K562 (cell line): ENCODE results near the gene GCSH. TPM values are rescaled to one million over a fixed set of nuclear protein-coding genes. Genes with fewer than 3 reads are reported as not detected.

Source experiments
- CBX2 ChIP-seq: fragments of 200-600 bp; sonication (generic); IDR thresholded peaks from one replicate; pipeline ENCODE4 v1.6.1; 2012; ENCODE audit warnings: mild to moderate bottlenecking, low read length, inconsistent platforms; ENCODE audit not compliant: insufficient read depth, poor library complexity, severe bottlenecking
- CCNT2 ChIP-seq: IDR thresholded peaks from 2 replicates; pipeline ENCODE4 v1.6.1; 2011; ENCODE audit warnings: borderline replicate concordance, low read depth, mild to moderate bottlenecking, moderate library complexity, mixed read lengths, low read length; ENCODE audit not compliant: insufficient read length; ENCODE audit errors: extremely low read depth
- ESRRA ChIP-seq: fragments of 450-650 bp; IDR thresholded peaks from 2 replicates; pipeline ENCODE4 v1.6.1; 2014; ENCODE audit warnings: low read depth, mild to moderate bottlenecking, moderate library complexity, borderline replicate concordance
- ETV1 ChIP-seq: fragments of 450-650 bp; conservative IDR thresholded peaks from 2 replicates; pipeline ENCODE4 v1.6.1; 2016; ENCODE audit warnings: missing genetic modification characterization, control low read depth, low read depth, missing compliant biosample characterization
- ETV6 ChIP-seq, 3 experiments: fragments of 150-350 bp in 1 of 3; sonication (generic) in 1 of 3; formaldehyde crosslinking in 1 of 3; IDR thresholded peaks; 2 replicates each; pipeline versions ENCODE4 v1.6.1 to v1.8.0; 2014 to 2022; ENCODE audit warnings: borderline replicate concordance in 2 of 3, low read depth in 2 of 3, antibody characterized with exemption in 1 of 3, low read length in 1 of 3, mild to moderate bottlenecking in 1 of 3, missing genetic modification reagents in 1 of 3
- FOXP1 ChIP-seq: sonication (generic); formaldehyde crosslinking; IDR thresholded peaks from 2 replicates; pipeline ENCODE4 v1.8.0; 2022; ENCODE audit warnings: mild to moderate bottlenecking, missing genetic modification reagents
- HNRNPK ChIP-seq: fragments of 200-400 bp; formaldehyde crosslinking; IDR thresholded peaks from one replicate; pipeline ENCODE4 v1.6.1; 2018; ENCODE audit warnings: mild to moderate bottlenecking, low read depth, low read length; ENCODE audit not compliant: poor library complexity, severe bottlenecking
- HNRNPLL ChIP-seq: fragments of 200-400 bp; formaldehyde crosslinking; IDR thresholded peaks from 2 replicates; pipeline ENCODE4 v1.6.1; 2017; ENCODE audit warnings: low read length, low read depth, mild to moderate bottlenecking; ENCODE audit not compliant: poor library complexity, severe bottlenecking
- HOXB6 ChIP-seq: fragments of 250-450 bp; sonication (Bioruptor Pico); IDR thresholded peaks from 2 replicates; pipeline ENCODE4 v1.5.1; 2022; ENCODE audit warnings: mild to moderate bottlenecking, borderline replicate concordance
- ILK ChIP-seq: fragments of 450-650 bp; IDR thresholded peaks from 2 replicates; pipeline ENCODE4 v1.6.1; 2016; ENCODE audit warnings: missing genetic modification characterization, low read depth, mild to moderate bottlenecking, missing compliant biosample characterization, moderate library complexity, borderline replicate concordance
- KLF16 ChIP-seq: IDR thresholded peaks from 2 replicates; pipeline ENCODE4 v1.6.1; 2016; ENCODE audit warnings: antibody characterized with exemption
- MAFG ChIP-seq: fragments of 450-650 bp; conservative IDR thresholded peaks from 2 replicates; pipeline ENCODE4 v1.6.1; 2016; ENCODE audit warnings: missing genetic modification characterization, missing compliant biosample characterization
- SMAD4 ChIP-seq: fragments of 250-450 bp; sonication (Bioruptor Pico); conservative IDR thresholded peaks from 2 replicates; pipeline ENCODE4 v1.8.0; 2021; ENCODE audit warnings: inconsistent platforms, mild to moderate bottlenecking, moderate library complexity
- TFAM ChIP-seq: fragments of 250-450 bp; sonication (Bioruptor Pico); conservative IDR thresholded peaks from 2 replicates; pipeline ENCODE4 v1.5.0; 2021; ENCODE audit warnings: mild to moderate bottlenecking, moderate library complexity
- U2AF2 ChIP-seq: fragments of 200-400 bp; formaldehyde crosslinking; optimal IDR thresholded peaks from 2 replicates; pipeline ENCODE3; 2017; ENCODE audit warnings: low read depth, mild to moderate bottlenecking, low read length
- YY1 ChIP-seq, 3 experiments: IDR thresholded peaks; 2 replicates each; pipeline ENCODE4 v1.6.1; 2011; ENCODE audit warnings: low read length in 2 of 3, mild to moderate bottlenecking in 2 of 3, moderate library complexity in 2 of 3, borderline replicate concordance in 1 of 3, control low read depth in 1 of 3, low read depth in 1 of 3; ENCODE audit not compliant: insufficient read depth in 3 of 3, insufficient replicate concordance in 2 of 3, control insufficient read depth in 1 of 3, insufficient read length in 1 of 3; ENCODE audit errors: extremely low read depth in 1 of 3
- ZNF165 ChIP-seq: fragments of 250-450 bp; sonication (Bioruptor Pico); IDR thresholded peaks from 2 replicates; pipeline ENCODE4 v1.4.0; 2020; ENCODE audit warnings: borderline replicate concordance
- ZNF282 ChIP-seq: sonication (generic); formaldehyde crosslinking; IDR thresholded peaks from 2 replicates; pipeline ENCODE4 v1.8.1; 2023; ENCODE audit warnings: missing genetic modification reagents
- ZNF316 ChIP-seq: fragments of 450-650 bp; IDR thresholded peaks from 2 replicates; pipeline ENCODE4 v1.6.1; 2016
- ZNF408 ChIP-seq: fragments of 250-450 bp; sonication (Bioruptor Pico); IDR thresholded peaks from 2 replicates; pipeline ENCODE4 v1.4.0; 2020; ENCODE audit warnings: low read depth, mild to moderate bottlenecking, moderate library complexity
- polyA plus RNA-seq, 8 experiments: library from polyadenylated mRNA; depleted of rRNA in 4 of 8; stranded (reverse) in 5 of 8; unstranded in 3 of 8; fragments of >200 nt; fragmentation: Nextera tagmentation in 2 of 8; fragmentation: Illumina TruSeq in 1 of 8; extraction: Ambion mirVana in 2 of 8; extraction: Trizol in 1 of 8; gene quantifications; 2 replicates each; pipeline versions ENCODE4 v1.2.1 to v1.2.3, GENCODE V29; 2011 to 2014; ENCODE audit warnings: inconsistent platforms in 1 of 8, missing spikeins in 1 of 8
- total RNA-seq, 7 experiments: library from RNA; depleted of rRNA in 6 of 7; stranded (reverse); fragments of >200 nt in 6 of 7; fragmentation: Illumina TruSeq in 2 of 7; extraction: Trizol in 2 of 7; gene quantifications; 2 replicates each; pipeline versions ENCODE4 v1.2.1 to v1.2.3, GENCODE V29; 2011 to 2021; ENCODE audit warnings: low replicate concordance in 1 of 7
- TF ChIP-seq, protein P1 (sequence below): fragments of 250-450 bp; sonication (Bioruptor Pico); IDR thresholded peaks from 2 replicates; pipeline ENCODE4 v1.8.0; 2021; ENCODE audit warnings: moderate library complexity, mild to moderate bottlenecking, inconsistent platforms
- TF ChIP-seq, protein P2 (sequence below): fragments of 250-450 bp; sonication (Bioruptor Pico); IDR thresholded peaks from 2 replicates; pipeline ENCODE4 v1.5.0; 2020; ENCODE audit warnings: mild to moderate bottlenecking, borderline replicate concordance
- TF ChIP-seq, protein P3 (sequence below): fragments of 250-450 bp; sonication (Bioruptor Pico); IDR thresholded peaks from 2 replicates; pipeline ENCODE4 v1.4.0; 2020

The GCSH gene
- total and polyA plus RNA-seq, 9 of the 15 experiments (the other 6 are each of a cell fraction or from before 2014, with no cell fraction given): 35.0 to 121 (median 89.0) TPM

DNA sequence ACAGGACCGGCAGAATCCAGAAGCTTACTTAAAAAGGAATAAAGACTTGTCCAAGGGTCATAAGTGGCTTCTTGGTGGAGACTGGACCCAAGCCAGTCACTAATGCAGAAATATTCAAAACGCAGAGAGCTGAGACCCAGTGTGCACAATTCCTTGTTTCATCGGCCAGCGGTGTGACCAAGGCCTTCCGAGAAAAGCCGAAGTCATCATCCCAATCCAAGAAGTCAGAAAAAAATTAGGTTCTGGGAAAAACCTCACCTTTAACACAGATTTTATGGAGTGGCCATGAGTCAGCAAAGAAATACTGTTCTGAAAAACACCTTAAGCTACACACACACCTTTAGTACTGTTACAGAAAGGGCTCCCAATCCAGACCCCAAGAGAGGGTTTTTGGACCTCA, 1.0 kb upstream of the GCSH start (continued):
- TF ChIP-seq HOXB6 (CRISPR knock-in tag) (no peak), ZNF165 (CRISPR knock-in tag) (no peak), YY1 (IDR thresholded peaks at IDR 0.05; ENCODE audit: borderline replicate concordance in 1 of 3, control insufficient read depth in 1 of 3, extremely low read depth in 1 of 3, insufficient read depth in 3 of 3, insufficient read length in 1 of 3, insufficient replicate concordance in 2 of 3, low read depth in 1 of 3, low read length in 2 of 3) (no peak), ESRRA (no peak; the same call in 1 of the 2 replicates), ZNF316 (peak; percentile 82), HNRNPK (no peak), MAFG (tag) (peak; percentile 45; the same call in 1 of the 2 replicates), ETV1 (tag) (0 out of 2 replicates have a peak, but pooled peaks have one; percentile 9), ZNF408 (no peak), U2AF2 (no peak), SMAD4 (CRISPR knock-in tag) (no peak; the same call in 1 of the 2 replicates), FOXP1 (no peak), KLF16 (no peak), CBX2 (no peak), TFAM (CRISPR knock-in tag) (no peak), CCNT2 (no peak), ETV6 (IDR thresholded peaks at IDR 0.05; ENCODE audit: borderline replicate concordance in 1 of 2, low read depth in 2 of 2, low read length in 1 of 2) (no peak), ETV6 (CRISPR knock-in tag; IDR thresholded peaks at IDR 0.05; ENCODE audit: borderline replicate concordance) (no peak), HNRNPLL (no peak), ILK (no peak), ZNF282 (CRISPR knock-in tag) (no peak)
- TF ChIP-seq, protein P1, sequence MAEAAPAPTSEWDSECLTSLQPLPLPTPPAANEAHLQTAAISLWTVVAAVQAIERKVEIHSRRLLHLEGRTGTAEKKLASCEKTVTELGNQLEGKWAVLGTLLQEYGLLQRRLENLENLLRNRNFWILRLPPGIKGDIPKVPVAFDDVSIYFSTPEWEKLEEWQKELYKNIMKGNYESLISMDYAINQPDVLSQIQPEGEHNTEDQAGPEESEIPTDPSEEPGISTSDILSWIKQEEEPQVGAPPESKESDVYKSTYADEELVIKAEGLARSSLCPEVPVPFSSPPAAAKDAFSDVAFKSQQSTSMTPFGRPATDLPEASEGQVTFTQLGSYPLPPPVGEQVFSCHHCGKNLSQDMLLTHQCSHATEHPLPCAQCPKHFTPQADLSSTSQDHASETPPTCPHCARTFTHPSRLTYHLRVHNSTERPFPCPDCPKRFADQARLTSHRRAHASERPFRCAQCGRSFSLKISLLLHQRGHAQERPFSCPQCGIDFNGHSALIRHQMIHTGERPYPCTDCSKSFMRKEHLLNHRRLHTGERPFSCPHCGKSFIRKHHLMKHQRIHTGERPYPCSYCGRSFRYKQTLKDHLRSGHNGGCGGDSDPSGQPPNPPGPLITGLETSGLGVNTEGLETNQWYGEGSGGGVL (CRISPR knock-in tag): no peak
- TF ChIP-seq, protein P2, sequence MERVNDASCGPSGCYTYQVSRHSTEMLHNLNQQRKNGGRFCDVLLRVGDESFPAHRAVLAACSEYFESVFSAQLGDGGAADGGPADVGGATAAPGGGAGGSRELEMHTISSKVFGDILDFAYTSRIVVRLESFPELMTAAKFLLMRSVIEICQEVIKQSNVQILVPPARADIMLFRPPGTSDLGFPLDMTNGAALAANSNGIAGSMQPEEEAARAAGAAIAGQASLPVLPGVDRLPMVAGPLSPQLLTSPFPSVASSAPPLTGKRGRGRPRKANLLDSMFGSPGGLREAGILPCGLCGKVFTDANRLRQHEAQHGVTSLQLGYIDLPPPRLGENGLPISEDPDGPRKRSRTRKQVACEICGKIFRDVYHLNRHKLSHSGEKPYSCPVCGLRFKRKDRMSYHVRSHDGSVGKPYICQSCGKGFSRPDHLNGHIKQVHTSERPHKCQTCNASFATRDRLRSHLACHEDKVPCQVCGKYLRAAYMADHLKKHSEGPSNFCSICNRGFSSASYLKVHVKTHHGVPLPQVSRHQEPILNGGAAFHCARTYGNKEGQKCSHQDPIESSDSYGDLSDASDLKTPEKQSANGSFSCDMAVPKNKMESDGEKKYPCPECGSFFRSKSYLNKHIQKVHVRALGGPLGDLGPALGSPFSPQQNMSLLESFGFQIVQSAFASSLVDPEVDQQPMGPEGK (CRISPR knock-in tag): no peak
- TF ChIP-seq, protein P3, sequence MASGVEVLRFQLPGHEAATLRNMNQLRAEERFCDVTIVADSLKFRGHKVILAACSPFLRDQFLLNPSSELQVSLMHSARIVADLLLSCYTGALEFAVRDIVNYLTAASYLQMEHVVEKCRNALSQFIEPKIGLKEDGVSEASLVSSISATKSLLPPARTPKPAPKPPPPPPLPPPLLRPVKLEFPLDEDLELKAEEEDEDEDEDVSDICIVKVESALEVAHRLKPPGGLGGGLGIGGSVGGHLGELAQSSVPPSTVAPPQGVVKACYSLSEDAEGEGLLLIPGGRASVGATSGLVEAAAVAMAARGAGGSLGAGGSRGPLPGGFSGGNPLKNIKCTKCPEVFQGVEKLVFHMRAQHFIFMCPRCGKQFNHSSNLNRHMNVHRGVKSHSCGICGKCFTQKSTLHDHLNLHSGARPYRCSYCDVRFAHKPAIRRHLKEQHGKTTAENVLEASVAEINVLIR (CRISPR knock-in tag): no peak
